Activated naive CD4-positive, alpha-beta T cell (primary cell): ENCODE results near the gene PKDCC.

Experiments used
- DNase-seq, 4 experiments: peaks; one replicate each; lab custom pipeline; 2025; lab: John Stamatoyannopoulos, UW

The PKDCC gene

GRCh38 chr2:42105330-42106256, 57.8 kb downstream of the PKDCC start:
- peak in 3 of 4 experiments; percentile 12 to 77 (median 72) for DNase-seq

GRCh38 chr2:42106257-42106816, 58.5 kb downstream of the PKDCC start:
- no peak for DNase-seq

GRCh38 chr2:42107249-42108042, 59.6 kb downstream of the PKDCC start:
- DNase-seq: no peak
